ENCODE data around the gene SFXN4.
"Not testable (repeated sequence)": the region's sequence is repeated elsewhere in the genome, so short reads cannot be mapped to it uniquely, and the experiment has no call there.

The SFXN4 gene

GRCh38 chr10:119190353-119190752 is 24.8 kb upstream of the SFXN4 start:
- no peak for DNase-seq

DNA sequence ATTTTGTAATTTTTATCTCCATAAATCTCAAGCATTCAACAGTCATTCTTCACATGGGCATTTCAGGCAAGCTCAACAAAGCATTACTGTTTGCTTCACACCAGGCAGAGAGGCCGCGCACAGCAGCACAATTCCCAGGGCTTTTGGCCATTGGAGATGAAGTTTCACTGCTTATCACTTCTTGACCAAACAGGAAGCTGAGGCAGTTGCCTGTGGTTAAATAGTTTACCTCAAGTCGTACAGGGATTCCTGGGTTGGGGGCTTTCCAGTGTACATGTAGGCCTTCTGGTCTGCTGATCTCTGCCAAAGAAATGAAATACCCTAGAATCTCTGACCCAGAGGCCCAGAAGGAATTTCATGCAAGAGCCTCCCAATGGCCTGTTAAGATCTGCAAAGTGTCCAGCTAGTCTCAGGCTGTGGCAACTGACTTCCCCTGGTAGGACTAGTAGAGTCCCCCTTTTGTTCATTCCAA is 24.3 kb upstream of the SFXN4 start:
- no peak for DNase-seq

GRCh38 chr10:119183664-119184412 is 18.3 kb upstream of the SFXN4 start:
- no peak for DNase-seq

- not testable (repeated sequence) for DNase-seq
Measured at GRCh38 chr10:119180850-119181400, 15.4 kb upstream of the SFXN4 start.

- DNase-seq = peak; percentile 69
Measured at GRCh38 chr10:119178372-119179119, 13.0 kb upstream of the SFXN4 start, which contains the start of gene PRDX3. PRDX3 (minus strand) TSS chr10:119178812; CDS start chr10:119178790, 22 bp downstream.

- no peak for DNase-seq
Measured at GRCh38 chr10:119177708-119178371, 12.3 kb upstream of the SFXN4 start.

- DNase-seq = no peak
Measured at GRCh38 chr10:119176166-119176565, 10.7 kb upstream of the SFXN4 start.

- DNase-seq = no peak
Measured at GRCh38 chr10:119174109-119174508, 8.6 kb upstream of the SFXN4 start.

DNA sequence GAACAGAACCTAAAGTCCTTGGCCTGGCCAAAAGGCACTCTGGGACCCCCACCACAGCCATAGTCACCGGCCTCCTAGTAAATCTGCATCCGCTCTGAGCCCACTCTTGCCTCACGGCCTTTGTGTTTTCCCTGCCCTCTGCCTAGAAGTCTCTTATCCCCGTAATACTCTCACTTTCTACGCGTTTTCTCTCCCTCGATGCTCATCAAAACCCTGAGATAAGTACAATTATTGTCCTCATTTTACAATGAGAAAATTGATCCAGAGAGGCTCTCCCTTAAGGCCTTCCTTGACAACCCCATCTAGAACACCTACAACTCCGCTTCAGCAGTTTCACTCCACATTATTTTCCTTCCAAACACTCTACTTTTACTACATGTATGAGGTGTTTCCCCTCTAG is 1.5 kb upstream of the SFXN4 start:
- DNase-seq = no peak

- DNase-seq = no peak
Measured at GRCh38 chr10:119166564-119166963, 1.1 kb upstream of the SFXN4 start.

DNA sequence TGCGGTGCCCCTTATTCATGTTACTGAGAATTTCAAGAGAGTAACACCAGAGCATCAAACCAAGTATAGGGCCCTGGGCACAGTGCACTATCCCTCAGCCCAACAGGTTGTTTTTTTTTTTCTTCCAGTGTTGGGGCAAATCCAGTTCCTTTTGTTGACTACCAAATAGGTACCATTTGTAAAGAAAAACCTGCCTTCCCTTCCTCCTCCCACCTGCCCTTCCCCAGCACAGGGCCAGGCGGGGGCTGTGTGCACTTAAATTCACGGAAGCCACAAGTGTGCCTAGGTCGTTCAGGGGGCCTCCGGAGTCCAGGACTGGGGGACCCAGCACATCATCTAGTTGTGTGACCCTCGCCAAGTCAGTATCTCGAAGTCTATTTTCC is 595 bp upstream of the SFXN4 start:
- DNase-seq = no peak

DNA sequence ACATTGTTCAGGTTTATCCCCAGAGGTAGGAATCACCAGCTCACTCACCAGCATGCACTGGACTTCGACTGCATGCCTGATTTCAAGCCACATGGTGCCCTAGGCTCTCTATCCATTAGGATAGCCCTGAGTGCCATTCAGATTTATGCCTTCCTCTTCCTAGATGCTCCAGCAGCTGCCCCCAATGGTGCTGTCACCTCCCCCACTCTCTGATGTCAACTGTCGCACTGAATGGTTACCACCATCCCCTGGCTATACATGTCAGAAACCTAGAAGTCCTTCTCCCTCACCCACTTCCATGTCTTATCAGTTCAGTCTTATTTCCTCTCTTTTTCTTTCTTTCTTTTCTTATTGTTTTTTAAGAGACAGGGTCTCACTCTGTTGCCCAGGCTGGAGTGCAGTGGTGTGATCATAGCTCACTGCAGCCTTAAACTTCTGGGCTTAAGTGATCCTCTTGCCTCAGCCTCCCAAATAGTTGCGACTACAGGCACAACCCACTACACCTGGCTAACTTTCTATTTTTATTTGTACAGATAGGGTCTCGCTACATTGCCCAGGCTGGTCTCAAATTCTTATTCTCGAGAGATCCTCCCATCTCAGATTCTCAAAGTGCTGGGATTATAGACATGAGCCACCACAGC is 2.9 kb downstream of the SFXN4 start:
- DNase-seq = no peak

GRCh38 chr10:119161680-119162451 is 3.6 kb downstream of the SFXN4 start:
- DNase-seq = no peak

GRCh38 chr10:119159332-119159731 is 6.2 kb downstream of the SFXN4 start:
- DNase-seq = no peak

- no peak for DNase-seq
Measured at GRCh38 chr10:119153661-119154060, 11.9 kb downstream of the SFXN4 start.

- no peak for DNase-seq
Measured at GRCh38 chr10:119153041-119153440, 12.5 kb downstream of the SFXN4 start.

GRCh38 chr10:119151601-119152000 is 13.9 kb downstream of the SFXN4 start:
- not testable (repeated sequence) for DNase-seq

GRCh38 chr10:119149729-119150128 is 15.8 kb downstream of the SFXN4 start:
- no peak for DNase-seq

- DNase-seq = no peak
Measured at GRCh38 chr10:119149157-119149556, 16.4 kb downstream of the SFXN4 start.

- DNase-seq = no peak
Measured at GRCh38 chr10:119143657-119144056, 21.9 kb downstream of the SFXN4 start.

DNA sequence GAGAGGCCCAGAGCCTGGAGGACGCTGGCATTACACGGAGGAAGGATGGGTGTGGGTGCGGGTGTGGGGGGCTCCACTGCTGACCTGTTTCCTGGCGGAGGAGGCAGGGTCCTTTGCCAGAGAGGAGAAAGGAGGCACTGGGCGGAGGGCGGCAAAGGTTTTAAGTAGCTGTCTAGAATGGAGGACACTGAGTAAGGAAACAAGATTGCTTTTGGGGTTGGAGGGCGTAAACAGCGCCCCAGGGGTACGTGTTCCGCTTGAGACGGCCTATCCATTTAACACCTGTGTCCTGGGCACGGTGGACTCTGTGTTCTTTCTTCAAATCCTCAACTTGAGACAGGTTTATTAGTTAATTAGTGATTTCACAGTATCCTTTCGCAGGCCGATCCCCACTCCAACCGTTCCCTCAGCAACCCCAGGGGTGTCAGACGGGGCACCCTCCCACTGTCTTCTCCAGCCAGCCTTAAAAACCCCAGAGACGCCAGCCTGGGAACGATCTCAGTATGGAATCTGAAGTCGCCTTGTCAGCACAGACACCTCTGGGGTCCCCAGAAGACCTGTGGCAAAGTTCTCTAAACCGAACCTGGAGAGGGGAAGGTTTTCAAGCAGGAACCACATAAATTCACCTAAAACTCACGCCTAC is 24.8 kb downstream of the SFXN4 start:
- no peak for DNase-seq
